Activated CD4-positive, alpha-beta memory T cell treated with anti-CD3 and anti-CD28 coated beads for 36 hours (primary cell): ENCODE results near the gene CTTNBP2NL. TPM values are rescaled to one million over a fixed set of nuclear protein-coding genes. Genes with fewer than 3 reads are reported as not detected.

ENCODE experiments used
- CTCF ChIA-PET: fragments of 350-600 bp; sonication (Branson Sonifier 250); formaldehyde crosslinking; loops from one replicate; lab custom pipeline; 2021; ENCODE audit warnings: antibody characterized with exemption, inconsistent platforms; lab: Charles Lee
- POLR2A ChIA-PET: fragments of 350-600 bp; sonication (Branson Sonifier 250); formaldehyde crosslinking; loops from one replicate; lab custom pipeline; 2021; ENCODE audit warnings: antibody characterized with exemption; lab: Charles Lee
- DNase-seq: peaks from one replicate; pipeline ENCODE4 v3.0.0-alpha.2; 2020
- H3K27ac Mint-ChIP-seq: one replicate; pipeline ENCODE4 v1.8.0; 2021; ENCODE audit warnings: mixed read lengths
- H3K27me3 Mint-ChIP-seq: one replicate; pipeline ENCODE4 v1.8.0; 2021; ENCODE audit warnings: mixed read lengths
- H3K36me3 Mint-ChIP-seq: one replicate; pipeline ENCODE4 v1.8.0; 2021; ENCODE audit warnings: mixed read lengths
- H3K4me1 Mint-ChIP-seq: one replicate; pipeline ENCODE4 v1.8.0; 2021; ENCODE audit warnings: low read depth, mixed read lengths
- H3K4me3 Mint-ChIP-seq: one replicate; pipeline ENCODE4 v1.8.0; 2021; ENCODE audit warnings: mild to moderate bottlenecking, mixed read lengths
- H3K9me3 Mint-ChIP-seq: one replicate; pipeline ENCODE4 v1.8.0; 2021; ENCODE audit warnings: mixed read lengths
- intact Hi-C: fragments of 100-400 bp; cut with micrococcal nuclease; formaldehyde crosslinking; loops from one replicate; pipeline ENCODE4 v1.15.1; 2023
- total RNA-seq, 2 experiments: library from RNA; stranded (reverse); gene quantifications; one replicate each; pipeline ENCODE4 v1.2.3, GENCODE V29; 2021

The CTTNBP2NL gene
- total RNA-seq, 2 experiments from 2014 or later: 5.4 to 5.9 TPM

DNA sequence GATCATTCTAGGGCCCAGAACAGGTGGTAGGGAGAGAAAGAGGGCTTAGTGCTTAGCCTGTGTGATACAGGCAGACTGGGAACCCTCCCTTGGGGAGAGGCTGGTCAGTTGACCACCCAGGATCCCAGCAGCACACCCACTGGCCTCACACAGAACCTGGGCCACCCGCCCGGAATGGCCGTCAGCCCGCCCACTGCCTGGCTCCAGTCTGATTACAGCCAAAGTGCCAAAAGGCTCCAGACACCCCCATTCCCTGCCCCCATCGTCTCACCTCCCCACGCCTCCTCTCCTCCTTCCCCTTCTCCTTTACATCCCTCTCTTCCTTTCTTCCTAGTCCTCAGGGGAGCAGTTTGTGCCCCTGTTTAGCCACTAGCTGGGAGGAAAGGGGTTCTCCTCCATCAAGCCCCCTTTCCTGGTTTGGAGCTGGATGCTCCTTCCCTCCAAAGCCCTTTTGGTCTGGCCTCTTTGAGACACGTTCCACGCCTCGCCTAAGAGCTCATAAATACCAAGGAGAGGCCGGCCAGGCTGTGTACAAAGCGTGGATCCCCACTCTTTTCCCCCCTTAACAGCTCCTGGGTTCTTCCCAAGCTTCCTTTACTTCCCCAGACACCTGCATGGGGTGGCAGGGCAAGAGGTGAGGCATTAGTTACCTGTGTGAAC lies 108.1 kb downstream of the CTTNBP2NL start:
- Mint-ChIP-seq H3K9me3 (no peaks in the 10 kb centered on the region), H3K27me3 (peaks cover 45% of the 10 kb centered on the region), H3K27ac (no peak overlapping the region), H3K4me3 (no peak overlapping the region), H3K4me1 (peaks cover 6% of the 10 kb centered on the region), H3K36me3 (no peaks in the 10 kb centered on the region)
- intact Hi-C loops: loop anchor here (10.0 kb wide), 1 partner anchor 171 kb away; the partner anchor contains the start of gene MOV10
- ChIA-PET CTCF (interaction anchor here (0.8 to 0.9 kb wide), 3 partner anchors 40 to 300 kb away, joined by 4 read pairs; no protein-coding TSS in a partner anchor), POLR2A (no interaction called here)
- DNase-seq: no peak

DNA sequence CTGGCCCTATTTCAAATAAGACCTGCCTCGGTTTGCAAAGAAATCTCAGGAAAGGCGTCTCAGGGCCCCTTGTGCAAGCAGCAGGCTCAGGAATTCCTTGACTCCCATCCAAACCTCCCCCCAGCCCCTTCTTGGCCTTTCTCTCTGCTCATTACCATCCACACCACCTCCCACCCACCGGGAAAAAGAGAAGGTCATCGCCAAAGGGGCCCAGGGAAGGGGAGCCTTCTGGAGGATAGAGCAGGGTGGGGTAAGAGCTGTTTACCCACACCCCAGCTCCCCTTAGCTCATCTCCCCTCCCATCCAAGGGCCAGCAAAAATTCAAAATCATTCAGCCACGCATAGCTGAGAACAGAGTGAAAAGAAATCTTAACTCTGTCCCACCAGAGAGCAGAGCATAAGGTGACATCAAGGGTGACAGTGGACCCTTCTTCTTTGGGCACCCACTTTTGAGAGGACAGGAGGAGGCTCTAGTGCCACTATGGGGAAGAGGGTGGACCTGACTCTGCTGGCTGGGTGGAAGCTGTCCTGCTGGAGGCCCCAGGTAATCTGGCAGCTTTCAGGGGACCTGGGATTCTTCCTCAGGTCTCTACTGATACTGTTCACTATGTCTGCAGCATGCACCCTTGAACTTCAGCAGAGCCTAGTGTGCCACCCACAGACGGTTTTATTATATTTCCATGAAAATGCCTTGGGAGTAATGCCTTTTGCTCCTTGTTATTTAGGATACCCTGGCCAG lies 108.8 kb downstream of the CTTNBP2NL start:
- DNase-seq: no peak
- ChIA-PET POLR2A (no interaction called here), CTCF (interaction anchor here (0.8 to 1.7 kb wide), 5 partner anchors 39 to 300 kb away, joined by 3 to 8 read pairs (median 4); no protein-coding TSS in a partner anchor)
- Mint-ChIP-seq H3K9me3 (no peaks in the 10 kb centered on the region), H3K4me3 (no peak overlapping the region), H3K27me3 (peaks cover 40% of the 10 kb centered on the region), H3K4me1 (peaks cover 8% of the 10 kb centered on the region), H3K36me3 (no peaks in the 10 kb centered on the region), H3K27ac (no peak overlapping the region)
- intact Hi-C loops: loop anchor here (10.0 kb wide), 1 partner anchor 170 kb away; the partner anchor contains the start of gene MOV10

DNA sequence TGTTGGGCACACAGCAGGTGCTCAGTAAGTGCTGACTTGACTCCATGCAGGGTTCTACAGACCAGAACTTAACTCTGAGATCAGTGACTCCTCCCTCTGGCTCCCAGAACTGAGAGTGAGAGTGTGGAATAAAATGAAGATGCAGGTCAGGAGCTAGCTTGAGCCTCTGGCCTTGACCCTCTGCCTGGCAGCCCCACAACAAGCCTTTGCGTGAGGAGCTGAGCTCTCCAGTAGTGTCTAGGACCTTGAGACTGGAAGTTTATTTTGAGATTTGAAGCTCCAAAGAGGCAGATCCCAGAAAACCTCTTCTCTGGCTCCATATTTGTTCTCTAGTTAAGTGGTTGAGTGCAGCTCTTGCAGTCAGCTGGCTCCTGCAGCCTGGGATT lies 109.4 kb downstream of the CTTNBP2NL start:
- ChIA-PET CTCF (interaction anchor here (0.8 to 1.7 kb wide), 2 partner anchors 109 to 203 kb away, joined by 3 to 8 read pairs; no protein-coding TSS in a partner anchor), POLR2A (no interaction called here)
- H3K36me3 Mint-ChIP-seq: no peaks in the 10 kb centered on the region
- H3K27me3 Mint-ChIP-seq: peaks cover 37% of the 10 kb centered on the region
- H3K4me3 Mint-ChIP-seq: no peak overlapping the region
- H3K9me3 Mint-ChIP-seq: no peaks in the 10 kb centered on the region
- no peak for DNase-seq
- peaks cover 8% of the 10 kb centered on the region for H3K4me1 Mint-ChIP-seq
- no peak overlapping the region for H3K27ac Mint-ChIP-seq
- intact Hi-C loops: loop anchor here (10.0 kb wide), 1 partner anchor 169 kb away; the partner anchor contains the start of gene MOV10

DNA sequence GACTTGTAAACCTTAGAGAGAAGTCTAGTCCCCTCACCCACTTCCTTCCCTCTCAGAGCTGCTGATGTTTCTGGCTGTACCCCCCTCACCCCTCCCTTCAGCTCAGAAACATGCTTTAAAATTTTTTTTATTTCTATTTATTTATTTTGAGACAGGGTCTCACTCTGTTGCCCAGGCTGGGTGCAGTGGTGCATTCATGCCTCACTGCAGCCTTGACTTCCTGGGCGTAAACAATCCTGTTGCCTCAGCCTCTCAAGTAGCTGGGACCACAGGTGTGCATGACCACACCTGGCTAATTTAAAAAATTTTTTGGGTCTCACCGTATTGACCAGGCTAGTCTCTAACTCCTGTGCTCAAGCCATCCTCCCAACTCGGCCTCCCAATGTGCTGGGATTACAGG lies 109.9 kb downstream of the CTTNBP2NL start:
- H3K27ac Mint-ChIP-seq: no peak overlapping the region
- H3K4me1 Mint-ChIP-seq: peaks cover 8% of the 10 kb centered on the region
- ChIA-PET CTCF (interaction anchor here (0.8 to 1.7 kb wide), 2 partner anchors 108 to 203 kb away, joined by 3 to 8 read pairs; no protein-coding TSS in a partner anchor), POLR2A (no interaction called here)
- H3K9me3 Mint-ChIP-seq: no peaks in the 10 kb centered on the region
- H3K4me3 Mint-ChIP-seq: no peak overlapping the region
- no peak for DNase-seq
- no peaks in the 10 kb centered on the region for H3K36me3 Mint-ChIP-seq
- H3K27me3 Mint-ChIP-seq: peaks cover 36% of the 10 kb centered on the region
- intact Hi-C loops: loop anchor here (10.0 kb wide), 1 partner anchor 169 kb away; the partner anchor contains the start of gene MOV10

DNA sequence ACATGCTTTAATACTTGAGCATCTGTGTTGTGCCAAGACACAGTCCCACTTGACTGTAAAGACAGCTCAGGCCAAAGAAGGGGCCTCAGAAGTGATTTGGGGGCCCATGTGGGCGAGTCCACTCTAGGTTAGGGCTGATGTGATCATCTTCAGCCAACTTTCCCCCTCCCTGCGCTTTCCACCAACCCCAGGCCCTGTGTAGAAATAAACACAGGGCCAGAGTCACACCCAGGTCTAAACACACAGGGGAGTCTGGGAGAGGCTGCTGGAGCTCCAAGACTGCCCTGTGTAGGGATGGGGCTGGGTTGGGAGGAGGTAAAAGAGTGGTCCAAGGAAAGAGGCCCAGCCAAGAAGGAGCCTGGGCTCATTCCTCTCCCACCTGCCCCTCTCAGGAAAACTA lies 110.3 kb downstream of the CTTNBP2NL start:
- CTCF ChIA-PET: interaction anchor here (1.7 kb wide), 1 partner anchor 202 kb away, joined by 8 read pairs; no protein-coding TSS in a partner anchor
- intact Hi-C loops: loop anchor here (10.0 kb wide), 1 partner anchor 168 kb away; the partner anchor contains the start of gene MOV10

DNA sequence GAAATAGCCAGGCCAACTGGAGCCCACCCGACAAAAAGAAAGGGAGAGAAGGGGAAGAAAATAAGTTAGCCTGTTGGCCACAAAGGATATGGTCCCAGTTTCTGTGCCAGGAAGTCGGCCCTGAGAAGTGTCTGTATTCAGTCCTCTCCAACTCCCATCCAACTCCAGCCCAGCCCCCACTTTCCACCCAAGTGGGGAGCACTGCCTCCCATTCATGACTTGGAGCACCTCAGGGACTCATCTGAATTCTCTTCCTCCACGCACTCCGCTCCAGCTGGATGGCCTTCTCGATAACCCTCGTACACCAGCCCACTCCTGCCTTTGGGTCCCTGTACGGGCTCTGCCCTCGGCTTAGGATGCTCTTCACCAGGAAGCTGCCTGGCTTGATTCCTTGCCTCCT lies 110.7 kb downstream of the CTTNBP2NL start:
- DNase-seq: no peak
- CTCF ChIA-PET: interaction anchor here (1.7 kb wide), 1 partner anchor 202 kb away, joined by 8 read pairs; no protein-coding TSS in a partner anchor
- H3K36me3 Mint-ChIP-seq: no peaks in the 10 kb centered on the region
- no peak overlapping the region for H3K27ac Mint-ChIP-seq
- POLR2A ChIA-PET: no interaction called here
- intact Hi-C loops: loop anchor here (10.0 kb wide), 1 partner anchor 168 kb away; the partner anchor contains the start of gene MOV10
- no peak overlapping the region for H3K4me3 Mint-ChIP-seq
- H3K4me1 Mint-ChIP-seq: peaks cover 4% of the 10 kb centered on the region
- H3K27me3 Mint-ChIP-seq: peaks cover 29% of the 10 kb centered on the region
- no peaks in the 10 kb centered on the region for H3K9me3 Mint-ChIP-seq

More for the DNA sequence above, 110.3 kb downstream of the CTTNBP2NL start:
- peaks cover 32% of the 10 kb centered on the region for H3K27me3 Mint-ChIP-seq
- no peak overlapping the region for H3K27ac Mint-ChIP-seq
- DNase-seq: no peak
- no peaks in the 10 kb centered on the region for H3K9me3 Mint-ChIP-seq
- POLR2A ChIA-PET: no interaction called here
- no peaks in the 10 kb centered on the region for H3K36me3 Mint-ChIP-seq
- peaks cover 8% of the 10 kb centered on the region for H3K4me1 Mint-ChIP-seq
- no peak overlapping the region for H3K4me3 Mint-ChIP-seq

DNA sequence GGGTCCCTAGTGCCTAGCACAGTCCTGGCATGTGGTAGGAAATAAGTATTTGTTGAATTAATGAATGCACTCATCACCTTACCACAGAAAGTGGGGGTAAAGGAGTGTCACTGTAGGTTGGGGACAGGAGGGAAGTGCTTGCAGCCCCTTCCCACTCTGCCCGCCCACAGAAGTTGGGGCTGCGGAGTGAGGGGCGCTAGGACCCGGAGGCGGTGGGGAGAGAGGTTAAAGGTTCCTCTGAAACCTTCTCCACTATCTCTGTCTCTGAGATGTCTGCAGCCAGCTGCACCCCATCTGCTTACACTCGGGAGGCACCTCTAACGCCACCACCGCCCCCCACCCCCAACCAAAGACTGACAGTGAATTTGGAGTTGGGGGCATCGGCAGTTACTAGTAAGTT lies 111.3 kb downstream of the CTTNBP2NL start:
- no peak overlapping the region for H3K27ac Mint-ChIP-seq
- H3K9me3 Mint-ChIP-seq: no peaks in the 10 kb centered on the region
- POLR2A ChIA-PET: no interaction called here
- H3K4me3 Mint-ChIP-seq: peak overlapping the region; percentile 70
- H3K4me1 Mint-ChIP-seq: peaks cover 4% of the 10 kb centered on the region
- peaks cover 26% of the 10 kb centered on the region for H3K27me3 Mint-ChIP-seq
- CTCF ChIA-PET: no interaction called here
- intact Hi-C loops: loop anchor here (10.0 kb wide), 1 partner anchor 167 kb away; the partner anchor contains the start of gene MOV10
- no peaks in the 10 kb centered on the region for H3K36me3 Mint-ChIP-seq
- DNase-seq: no peak

DNA sequence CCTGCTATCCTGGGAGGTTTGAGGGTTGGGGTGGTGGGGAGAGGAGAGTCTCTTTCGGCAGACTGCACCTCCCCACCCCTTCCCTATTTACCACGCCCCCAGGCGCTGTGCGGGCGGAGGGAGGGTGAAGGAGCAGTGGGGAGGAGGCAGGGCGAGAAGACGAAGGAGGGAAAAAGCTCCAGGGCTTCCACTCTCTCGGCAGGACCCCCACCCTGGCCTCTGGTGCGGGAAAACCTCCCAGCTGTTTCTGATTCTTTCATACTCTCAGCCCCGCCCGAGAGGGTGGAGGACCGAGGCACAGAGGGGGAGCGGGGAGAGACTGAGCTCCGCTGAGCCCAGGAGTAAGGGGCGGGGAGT lies 111.9 kb downstream of the CTTNBP2NL start:
- DNase-seq: peak; percentile 27
- H3K27ac Mint-ChIP-seq: no peak overlapping the region
- H3K4me1 Mint-ChIP-seq: peaks cover 2% of the 10 kb centered on the region
- POLR2A ChIA-PET: interaction anchor here (1.5 kb wide), 1 partner anchor 117 kb away, joined by 4 read pairs; no protein-coding TSS in a partner anchor
- H3K27me3 Mint-ChIP-seq: peaks cover 21% of the 10 kb centered on the region
- CTCF ChIA-PET: no interaction called here
- no peaks in the 10 kb centered on the region for H3K9me3 Mint-ChIP-seq
- H3K36me3 Mint-ChIP-seq: no peaks in the 10 kb centered on the region
- intact Hi-C loops: loop anchor here (10.0 kb wide), 1 partner anchor 167 kb away; the partner anchor contains the start of gene MOV10
- peak overlapping the region; percentile 70 for H3K4me3 Mint-ChIP-seq

DNA sequence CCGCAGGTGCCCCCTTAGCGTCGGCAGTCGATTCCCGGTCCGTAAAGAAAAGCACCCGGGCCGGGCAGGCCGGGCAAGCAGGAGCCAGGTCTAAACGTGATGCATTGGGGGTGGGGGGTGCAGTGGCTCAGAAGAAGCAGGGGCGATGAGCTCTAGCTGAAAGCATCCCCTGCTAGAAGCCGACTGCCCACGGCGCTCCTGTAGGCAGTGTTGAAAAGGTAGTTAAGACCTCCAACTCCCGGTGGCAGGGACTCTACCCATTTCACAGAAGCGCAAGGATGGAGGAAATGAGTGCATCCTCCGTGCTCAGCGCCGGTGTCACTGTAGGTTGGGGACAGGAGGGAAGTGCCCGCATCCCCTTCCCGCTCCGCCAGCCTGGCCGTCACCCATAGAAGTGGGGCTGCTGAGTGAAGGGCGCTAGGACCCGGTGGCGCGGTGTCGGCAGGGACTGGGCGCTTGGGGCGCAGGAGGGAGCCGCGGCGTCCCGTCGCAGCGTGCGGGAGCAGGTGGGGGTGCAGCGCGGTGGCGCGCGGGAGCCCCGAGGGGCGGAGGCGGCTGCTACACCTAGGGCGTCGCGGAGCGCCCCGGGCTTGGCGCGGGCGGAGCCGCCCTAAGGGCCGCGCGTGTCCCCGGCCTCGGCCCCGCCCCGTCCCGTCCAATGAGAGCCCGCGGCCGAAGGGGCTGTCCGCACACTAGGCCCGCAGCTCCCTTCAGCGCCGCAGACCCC lies 112.4 kb downstream of the CTTNBP2NL start, which contains the start of gene WNT2B:
TSS of gene WNT2B (plus strand) at position 688 of the 727 bp plus-strand sequence. CDS start 298 bp downstream, outside the sequence.
- Mint-ChIP-seq H3K4me3 (peak within 1 kb of the TSS; percentile 70), H3K4me1 (peaks cover 2% of the 10 kb centered on the region), H3K27ac (no peak within 1 kb of the TSS), H3K9me3 (no peaks in the 10 kb centered on the region), H3K36me3 (no peaks in the 10 kb centered on the region), H3K27me3 (peaks cover 15% of the 10 kb centered on the region)
- intact Hi-C loops: loop anchor here (10.0 kb wide), 1 partner anchor 166 kb away; the partner anchor contains the start of gene MOV10
- CTCF ChIA-PET: no interaction called here
- POLR2A ChIA-PET: interaction anchor here (1.5 kb wide), 1 partner anchor 117 kb away, joined by 4 read pairs; no protein-coding TSS in a partner anchor
- peak; percentile 68 for DNase-seq

DNA sequence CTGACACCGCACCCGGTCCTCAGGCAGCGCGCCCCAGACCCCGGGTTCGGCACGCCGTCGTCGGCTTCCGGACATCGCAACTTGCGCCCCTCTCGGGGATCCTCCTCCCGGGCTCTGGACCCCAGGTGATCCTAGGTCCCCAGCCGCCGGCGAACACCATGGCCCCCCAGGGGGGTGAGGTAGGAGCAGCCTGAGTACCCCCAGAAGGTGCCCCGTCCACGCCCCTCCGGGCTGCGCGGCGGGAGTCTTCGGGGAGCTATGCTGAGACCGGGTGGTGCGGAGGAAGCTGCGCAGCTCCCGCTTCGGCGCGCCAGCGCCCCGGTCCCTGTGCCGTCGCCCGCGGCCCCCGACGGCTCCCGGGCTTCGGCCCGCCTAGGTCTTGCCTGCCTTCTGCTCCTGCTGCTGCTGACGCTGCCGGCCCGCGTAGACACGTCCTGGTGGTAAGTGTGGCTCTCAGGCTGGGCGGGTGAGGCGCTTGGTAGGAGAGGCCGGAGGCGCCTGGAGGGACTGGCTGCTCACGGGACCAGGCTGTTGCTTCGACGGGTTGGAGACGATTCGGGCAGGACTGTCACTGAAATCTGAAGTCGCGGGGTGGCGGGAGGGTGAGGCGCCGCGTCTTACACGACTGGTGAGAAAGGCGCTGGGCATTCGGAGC lies 113.1 kb downstream of the CTTNBP2NL start:
- peaks cover 2% of the 10 kb centered on the region for H3K4me1 Mint-ChIP-seq
- no peaks in the 10 kb centered on the region for H3K9me3 Mint-ChIP-seq
- POLR2A ChIA-PET: interaction anchor here (1.5 kb wide), 1 partner anchor 118 kb away, joined by 4 read pairs; no protein-coding TSS in a partner anchor
- no peak overlapping the region for H3K27ac Mint-ChIP-seq
- CTCF ChIA-PET: interaction anchor here (1.0 kb wide), 1 partner anchor 118 kb away, joined by 3 read pairs; no protein-coding TSS in a partner anchor
- peak; percentile 22 for DNase-seq
- intact Hi-C loops: loop anchor here (10.0 kb wide), 1 partner anchor 166 kb away; the partner anchor contains the start of gene MOV10
- peaks cover 12% of the 10 kb centered on the region for H3K27me3 Mint-ChIP-seq
- H3K4me3 Mint-ChIP-seq: peak overlapping the region; percentile 35
- H3K36me3 Mint-ChIP-seq: no peaks in the 10 kb centered on the region
